HepG2 (cell line): Measurements from ENCODE around the gene SCAMP3. TPM values are rescaled to one million over a fixed set of nuclear protein-coding genes. Genes with fewer than 3 reads are reported as not detected.
A peak's percentile ranks its signal among the peaks of the same experiment; 100 is the strongest.

Experiments used
- AFF4 ChIP-seq: sonication (generic); formaldehyde crosslinking; IDR thresholded peaks from 2 replicates; pipeline ENCODE4 v1.4.0; 2020; ENCODE audit warnings: missing genetic modification reagents
- AHR ChIP-seq: IDR thresholded peaks from 2 replicates; pipeline ENCODE4 v1.6.1; 2018; ENCODE audit warnings: missing genetic modification reagents, missing compliant biosample characterization
- BORCS8-MEF2B ChIP-seq: sonication (generic); formaldehyde crosslinking; IDR thresholded peaks from 2 replicates; pipeline ENCODE4 v1.8.0; 2022; ENCODE audit warnings: mild to moderate bottlenecking, missing genetic modification reagents
- FOSL1 ChIP-seq: sonication (generic); formaldehyde crosslinking; IDR thresholded peaks from 2 replicates; pipeline ENCODE4 v1.9.0; 2021; ENCODE audit warnings: missing genetic modification reagents, borderline replicate concordance
- HNRNPH1 ChIP-seq: fragments of 200-400 bp; formaldehyde crosslinking; optimal IDR thresholded peaks from 2 replicates; pipeline ENCODE3; 2017; ENCODE audit warnings: mild to moderate bottlenecking, low read depth, low read length
- JUND ChIP-seq: sonication (generic); formaldehyde crosslinking; IDR thresholded peaks from 2 replicates; pipeline ENCODE4 v1.8.0; 2022; ENCODE audit warnings: mild to moderate bottlenecking, missing genetic modification reagents
- KLF16 ChIP-seq, 2 experiments: sonication (generic) in 1 of 2; formaldehyde crosslinking in 1 of 2; IDR thresholded peaks; 2 replicates each; pipeline versions ENCODE4 v1.6.1 to v1.8.0; 2016 to 2023; ENCODE audit warnings: missing genetic modification reagents in 2 of 2, missing compliant biosample characterization in 1 of 2
- NFE2L2 ChIP-seq: fragments of 150-350 bp; IDR thresholded peaks from 2 replicates; pipeline ENCODE4 v1.6.1; 2014; ENCODE audit warnings: low read length
- NFYC ChIP-seq: IDR thresholded peaks from 2 replicates; pipeline ENCODE4 v1.6.1; 2016; ENCODE audit warnings: missing genetic modification reagents, missing compliant biosample characterization
- REL ChIP-seq: sonication (generic); formaldehyde crosslinking; conservative IDR thresholded peaks from 2 replicates; pipeline ENCODE4 v1.8.0; 2022; ENCODE audit warnings: mild to moderate bottlenecking, missing genetic modification reagents, moderate library complexity
- SALL2 ChIP-seq: sonication (generic); formaldehyde crosslinking; IDR thresholded peaks from 2 replicates; pipeline ENCODE4 v1.8.1; 2023; ENCODE audit warnings: mild to moderate bottlenecking, missing genetic modification reagents, inconsistent platforms
- SKIL ChIP-seq: sonication (generic); formaldehyde crosslinking; IDR thresholded peaks from 2 replicates; pipeline ENCODE4 v1.8.0; 2022; ENCODE audit warnings: missing genetic modification reagents, mild to moderate bottlenecking, moderate library complexity, borderline replicate concordance
- WIZ ChIP-seq: sonication (generic); formaldehyde crosslinking; IDR thresholded peaks from 2 replicates; pipeline ENCODE4 v1.5.1; 2020; ENCODE audit warnings: mild to moderate bottlenecking, missing genetic modification reagents
- ZKSCAN1 ChIP-seq: fragments of 150-350 bp; IDR thresholded peaks from 2 replicates; pipeline ENCODE4 v1.6.1; 2014; ENCODE audit warnings: low read length
- ZNF180 ChIP-seq: sonication (generic); formaldehyde crosslinking; IDR thresholded peaks from 2 replicates; pipeline ENCODE4 v1.4.0; 2020; ENCODE audit warnings: low read depth, missing genetic modification reagents, borderline replicate concordance
- ZNF446 ChIP-seq: sonication (generic); formaldehyde crosslinking; IDR thresholded peaks from 2 replicates; pipeline ENCODE4 v1.5.0; 2020; ENCODE audit warnings: mild to moderate bottlenecking, missing genetic modification reagents
- ZNF484 ChIP-seq: sonication (generic); formaldehyde crosslinking; IDR thresholded peaks from 2 replicates; pipeline ENCODE4 v1.5.1; 2020; ENCODE audit warnings: mild to moderate bottlenecking, low read depth, missing genetic modification reagents, borderline replicate concordance
- ZNF652 ChIP-seq: IDR thresholded peaks from 2 replicates; pipeline ENCODE4 v1.6.1; 2016; ENCODE audit warnings: low read depth, borderline replicate concordance
- ZNF816 ChIP-seq: sonication (generic); formaldehyde crosslinking; IDR thresholded peaks from 2 replicates; pipeline ENCODE4 v1.8.0; 2022; ENCODE audit warnings: missing genetic modification reagents, mild to moderate bottlenecking, borderline replicate concordance
- ZNF83 ChIP-seq: sonication (generic); formaldehyde crosslinking; IDR thresholded peaks from 2 replicates; pipeline ENCODE4 v1.4.0; 2020; ENCODE audit warnings: missing genetic modification reagents, mild to moderate bottlenecking, borderline replicate concordance
- polyA plus RNA-seq, 8 experiments: library from polyadenylated mRNA; depleted of rRNA in 3 of 8; stranded (reverse) in 7 of 8; unstranded in 1 of 8; fragments of >200 nt; fragmentation: Illumina TruSeq in 4 of 8; extraction: Trizol in 4 of 8; gene quantifications; 2 replicates each; pipeline versions ENCODE4 v1.2.1 to v1.2.3, GENCODE V29; 2011 to 2016; ENCODE audit warnings: low read depth in 4 of 8, missing spikeins in 1 of 8, mixed read lengths in 1 of 8; ENCODE audit not compliant: insufficient read depth in 1 of 8
- total RNA-seq, 5 experiments: library from RNA; depleted of rRNA; stranded (reverse); fragments of >200 nt; fragmentation: Illumina TruSeq; extraction: Trizol; gene quantifications; 2 replicates each; pipeline ENCODE4 v1.2.3, GENCODE V29; 2016; ENCODE audit warnings: low read depth in 1 of 5
- TF ChIP-seq, protein P1 (sequence below): sonication (generic); formaldehyde crosslinking; IDR thresholded peaks from 2 replicates; pipeline ENCODE4 v1.8.0; 2022; ENCODE audit warnings: mild to moderate bottlenecking, missing genetic modification reagents

SCAMP3 gene
- total and polyA plus RNA-seq, 2 of the 13 experiments (the other 11 are each of a cell fraction or from before 2014, with no cell fraction given): 46.8 to 83.3 TPM

DNA sequence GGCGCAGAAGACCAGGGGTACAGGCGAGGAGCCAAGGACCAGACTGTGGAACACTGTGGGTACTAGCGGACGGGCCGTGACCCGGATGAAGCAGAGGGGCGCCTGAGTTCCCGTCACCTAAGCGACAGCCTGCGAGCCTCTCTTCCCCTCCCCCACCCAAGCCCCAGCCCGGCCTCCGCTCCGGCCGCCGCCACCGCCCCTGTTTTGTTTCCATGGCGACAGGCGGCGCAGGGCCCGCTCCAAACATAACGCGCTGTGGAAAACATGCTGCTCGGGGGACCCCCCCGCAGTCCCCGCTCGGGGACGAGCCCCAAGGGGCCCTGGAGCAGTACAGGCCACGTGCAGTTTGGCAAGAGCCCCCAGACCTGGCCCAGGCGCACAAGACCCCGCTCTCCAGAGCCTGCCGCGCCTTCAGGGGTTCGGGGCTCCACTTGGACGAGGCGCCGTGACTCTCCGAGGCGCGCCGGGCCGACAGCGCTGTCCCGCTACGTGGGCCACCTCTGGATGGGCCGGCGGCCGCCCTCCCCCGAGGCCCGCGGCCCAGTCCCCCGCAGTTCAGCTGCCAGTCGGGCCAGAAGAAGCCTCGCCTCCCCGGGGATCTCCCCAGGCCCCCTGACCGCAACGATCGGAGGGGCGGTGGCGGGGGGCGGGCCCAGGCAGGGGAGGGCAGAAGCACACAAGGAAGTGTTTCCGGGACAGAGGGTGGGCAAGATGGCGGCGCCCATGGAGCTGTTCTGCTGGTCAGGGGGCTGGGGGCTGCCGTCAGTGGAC is 53.4 kb downstream of the SCAMP3 start, which contains the start of gene MTX1 (continued):
- TF ChIP-seq, protein P1, sequence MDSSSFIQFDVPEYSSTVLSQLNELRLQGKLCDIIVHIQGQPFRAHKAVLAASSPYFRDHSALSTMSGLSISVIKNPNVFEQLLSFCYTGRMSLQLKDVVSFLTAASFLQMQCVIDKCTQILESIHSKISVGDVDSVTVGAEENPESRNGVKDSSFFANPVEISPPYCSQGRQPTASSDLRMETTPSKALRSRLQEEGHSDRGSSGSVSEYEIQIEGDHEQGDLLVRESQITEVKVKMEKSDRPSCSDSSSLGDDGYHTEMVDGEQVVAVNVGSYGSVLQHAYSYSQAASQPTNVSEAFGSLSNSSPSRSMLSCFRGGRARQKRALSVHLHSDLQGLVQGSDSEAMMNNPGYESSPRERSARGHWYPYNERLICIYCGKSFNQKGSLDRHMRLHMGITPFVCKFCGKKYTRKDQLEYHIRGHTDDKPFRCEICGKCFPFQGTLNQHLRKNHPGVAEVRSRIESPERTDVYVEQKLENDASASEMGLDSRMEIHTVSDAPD: no peak
- no peak for TF ChIP-seq ZNF652 (CRISPR knock-in tag)
- TF ChIP-seq BORCS8-MEF2B (CRISPR knock-in tag): no peak
- no peak for TF ChIP-seq REL (CRISPR knock-in tag)
- no peak for TF ChIP-seq FOSL1 (CRISPR knock-in tag)
- no peak for TF ChIP-seq WIZ (CRISPR knock-in tag)
- no peak for TF ChIP-seq ZNF180 (CRISPR knock-in tag)
- no peak; the same call in 1 of the 2 replicates for TF ChIP-seq ZNF83 (CRISPR knock-in tag)
- TF ChIP-seq AFF4 (CRISPR knock-in tag): no peak
- no peak for TF ChIP-seq NFE2L2
- no peak for TF ChIP-seq NFYC (CRISPR knock-in tag)
- 0 out of 2 replicates have a peak, but pooled peaks have one; percentile 65 for TF ChIP-seq SALL2 (CRISPR knock-in tag)
- TF ChIP-seq SKIL (CRISPR knock-in tag): no peak
- no peak; the same call in 1 of the 2 replicates for TF ChIP-seq ZNF446 (CRISPR knock-in tag)
- TF ChIP-seq JUND: no peak
- TF ChIP-seq KLF16 (CRISPR knock-in tag; IDR thresholded peaks at IDR 0.05): peak; percentile 15 to 47; a peak in 1 of 4 replicates
- TF ChIP-seq HNRNPH1: no peak
- TF ChIP-seq ZNF816 (CRISPR knock-in tag): no peak
- no peak for TF ChIP-seq ZNF484 (CRISPR knock-in tag)
- no peak for TF ChIP-seq AHR (CRISPR knock-in tag)
- no peak for TF ChIP-seq ZKSCAN1
